SKM-1 treated with dmso at 0.1 percent for 144 hours (cell line): Measurements from ENCODE around the gene BANP.
"Not testable (repeated sequence)": the region's sequence is repeated elsewhere in the genome, so short reads cannot be mapped to it uniquely, and the experiment has no call there.

Experiments used
- DNase-seq: peaks from one replicate; lab custom pipeline; 2025; ENCODE audit not compliant: unreplicated experiment; lab: John Stamatoyannopoulos, UW

BANP gene

GRCh38 chr16:87992142-87992541 is 40.9 kb downstream of the BANP start:
- DNase-seq: not testable (repeated sequence)

- no peak for DNase-seq
Measured at GRCh38 chr16:87993901-87994300, 42.7 kb downstream of the BANP start.

- no peak for DNase-seq
Measured at GRCh38 chr16:87995644-87996043, 44.4 kb downstream of the BANP start.

GRCh38 chr16:87996962-87997880 is 46.0 kb downstream of the BANP start:
- DNase-seq: no peak

GRCh38 chr16:87998184-87998793 is 47.1 kb downstream of the BANP start:
- not testable (repeated sequence) for DNase-seq

GRCh38 chr16:87998992-87999391 is 47.8 kb downstream of the BANP start:
- not testable (repeated sequence) for DNase-seq

- no peak for DNase-seq
Measured at GRCh38 chr16:88002211-88002610, 51.0 kb downstream of the BANP start.

- DNase-seq: no peak
Measured at GRCh38 chr16:88002749-88003148, 51.5 kb downstream of the BANP start.

GRCh38 chr16:88003316-88003715 is 52.1 kb downstream of the BANP start:
- no peak for DNase-seq

- no peak for DNase-seq
Measured at GRCh38 chr16:88003736-88004135, 52.5 kb downstream of the BANP start.

- no peak for DNase-seq
Measured at GRCh38 chr16:88004391-88004790, 53.2 kb downstream of the BANP start.

- DNase-seq: peak; percentile 86
Measured at GRCh38 chr16:88005181-88005581, 53.9 kb downstream of the BANP start.

GRCh38 chr16:88005968-88006367 is 54.7 kb downstream of the BANP start:
- DNase-seq: no peak

GRCh38 chr16:88007321-88007731 is 56.1 kb downstream of the BANP start:
- DNase-seq: no peak

GRCh38 chr16:88008840-88009239 is 57.6 kb downstream of the BANP start:
- no peak for DNase-seq

GRCh38 chr16:88009563-88010342 is 58.5 kb downstream of the BANP start:
- no peak for DNase-seq

- DNase-seq: no peak
Measured at GRCh38 chr16:88010343-88010967, 59.2 kb downstream of the BANP start.

GRCh38 chr16:88010968-88011483 is 59.8 kb downstream of the BANP start:
- no peak for DNase-seq

- no peak for DNase-seq
Measured at GRCh38 chr16:88012360-88012759, 61.1 kb downstream of the BANP start.

- no peak for DNase-seq
Measured at GRCh38 chr16:88013091-88013609, 61.9 kb downstream of the BANP start.
